GM13976 (cell line): Measurements from ENCODE around the gene FTCD.

Source experiments
- DNase-seq: peaks from one replicate; pipeline ENCODE4 v3.0.0; 2012; ENCODE audit warnings: low spot score
- CTCF ChIP-seq: IDR thresholded peaks from 2 replicates; pipeline ENCODE4 v1.5.1; 2012; ENCODE audit warnings: borderline replicate concordance, mild to moderate bottlenecking; ENCODE audit not compliant: insufficient read depth; ENCODE audit errors: extremely low read depth, missing control alignments, control extremely low read depth
- in situ Hi-C: fragments of 300-500 bp; cut with MboI; formaldehyde crosslinking; loops from one replicate; pipeline ENCODE4 v1.12.0; 2022; ENCODE audit warnings: low sequenced_read_pairs, mixed read lengths, inconsistent platforms; ENCODE audit not compliant: unreplicated experiment

FTCD gene

GRCh38 chr21:46127239-46128105, 27.9 kb downstream of the FTCD start:
- no peak for DNase-seq
- in situ Hi-C loops, result no loop called here
- no peak for TF ChIP-seq CTCF

- no peak for DNase-seq
- in situ Hi-C loops, result no loop called here
- no peak for TF ChIP-seq CTCF
Measured at GRCh38 chr21:46126309-46127238, 28.8 kb downstream of the FTCD start.

GRCh38 chr21:46125846-46126301, 29.5 kb downstream of the FTCD start:
- in situ Hi-C loops, result no loop called here
- no peak for TF ChIP-seq CTCF

GRCh38 chr21:46124926-46125845, 30.2 kb downstream of the FTCD start:
- in situ Hi-C loops, result no loop called here
- no peak for DNase-seq
- no peak for TF ChIP-seq CTCF

More at GRCh38 chr21:46125846-46126301, 29.5 kb downstream of the FTCD start:
- no peak for DNase-seq

- TF ChIP-seq CTCF, result no peak
- in situ Hi-C loops, result no loop called here
- DNase-seq, result no peak
Measured at GRCh38 chr21:46124083-46124925, 31.1 kb downstream of the FTCD start.
